HG03066 (cell line): ENCODE results near the gene SPSB1.

Experiments
- ATAC-seq: cut with Tn5 transposase; IDR thresholded peaks from one replicate; pipeline ENCODE4 v1.9.1; 2021; ENCODE audit warnings: low read depth; ENCODE audit not compliant: unreplicated experiment

The SPSB1 gene

GRCh38 chr1:9340172-9340854, 47.6 kb downstream of the SPSB1 start:
- no peak for ATAC-seq

GRCh38 chr1:9340864-9341263, 48.2 kb downstream of the SPSB1 start:
- no peak for ATAC-seq

GRCh38 chr1:9341301-9341845, 48.7 kb downstream of the SPSB1 start:
- no peak for ATAC-seq

- no peak for ATAC-seq
These were observed 50.6 kb downstream of the SPSB1 start for GRCh38 chr1:9343269-9343668.

DNA sequence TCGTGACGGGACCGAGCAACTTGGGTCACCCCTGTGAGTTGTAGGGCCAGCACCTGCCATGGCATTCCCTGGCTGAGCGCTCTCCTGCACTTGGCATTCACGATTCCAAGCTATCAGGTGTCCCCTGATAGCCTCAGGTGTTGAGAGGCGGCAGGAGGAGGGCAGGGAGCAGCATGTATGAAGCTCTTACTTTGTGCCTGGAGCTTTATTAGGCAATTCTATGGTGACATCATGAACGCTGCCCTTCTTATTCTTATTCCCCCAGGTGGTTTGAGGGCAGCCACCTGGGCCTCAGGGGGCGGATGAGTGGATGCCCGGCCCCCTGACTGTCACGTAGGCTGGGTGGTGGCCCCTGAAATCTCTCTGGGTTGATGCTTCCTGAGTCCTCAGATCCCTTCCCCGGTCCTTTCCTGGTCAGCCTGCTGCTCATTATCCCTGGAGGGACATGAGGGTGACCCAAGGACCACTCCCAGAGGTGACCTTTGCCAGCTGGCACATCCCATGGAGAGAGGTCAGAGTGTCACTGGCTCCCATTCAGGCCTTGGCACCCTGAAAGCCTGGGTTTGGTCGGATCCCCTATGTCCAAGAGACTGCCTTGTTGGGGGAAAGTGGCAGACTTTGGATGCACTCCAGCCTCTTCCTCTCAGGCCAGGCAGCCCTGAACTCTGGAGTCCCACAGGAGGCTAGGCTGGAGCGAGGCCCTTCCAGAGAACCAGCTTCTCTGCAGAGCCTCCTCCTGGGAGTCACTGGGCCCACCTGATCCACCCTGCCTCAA, 51.9 kb downstream of the SPSB1 start:
- ATAC-seq = no peak

- no peak for ATAC-seq
These were observed 52.8 kb downstream of the SPSB1 start for GRCh38 chr1:9345471-9345870.

DNA sequence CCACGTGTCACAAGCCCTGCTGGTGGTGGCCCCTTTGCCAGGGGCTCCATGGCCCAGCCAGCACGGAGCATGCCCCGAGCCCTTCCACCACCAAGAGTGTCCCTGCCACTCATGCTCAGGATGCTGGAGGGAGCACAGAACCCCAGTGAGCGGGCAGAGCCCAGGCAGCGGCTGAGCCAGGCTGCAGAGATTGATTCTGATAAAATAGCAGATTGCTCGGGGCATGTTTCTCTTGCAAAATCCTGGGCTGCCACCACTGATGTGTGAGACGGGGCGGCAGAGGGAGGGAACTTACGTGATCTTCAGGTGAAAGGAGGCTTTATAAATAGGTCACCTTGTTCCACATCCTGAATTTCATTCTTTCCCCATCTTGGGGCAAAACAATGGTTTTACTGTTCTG, 53.2 kb downstream of the SPSB1 start:
- ATAC-seq = no peak

DNA sequence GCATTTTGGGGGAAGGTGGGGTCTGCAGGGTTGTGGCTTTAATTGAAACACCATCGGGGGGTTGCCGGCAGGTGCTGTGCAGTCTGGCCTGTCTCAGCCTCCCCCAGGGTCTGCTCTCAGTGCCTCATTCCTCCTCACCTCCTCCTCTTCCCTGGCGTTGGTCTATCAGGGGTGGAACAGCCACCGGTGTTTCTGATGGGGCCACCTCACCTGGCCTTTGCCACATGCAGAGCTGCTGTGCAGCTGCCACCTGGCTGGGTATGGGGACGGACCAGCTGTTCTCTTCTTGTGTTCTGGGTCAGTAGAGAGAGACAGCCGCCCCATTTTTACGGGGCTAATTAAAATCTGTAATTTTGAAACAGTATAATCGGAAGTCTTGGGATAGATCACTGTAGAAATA, 53.9 kb downstream of the SPSB1 start:
- ATAC-seq = no peak

GRCh38 chr1:9347095-9347850, 54.6 kb downstream of the SPSB1 start:
- no peak for ATAC-seq

GRCh38 chr1:9349331-9349851, 56.7 kb downstream of the SPSB1 start:
- no peak for ATAC-seq

DNA sequence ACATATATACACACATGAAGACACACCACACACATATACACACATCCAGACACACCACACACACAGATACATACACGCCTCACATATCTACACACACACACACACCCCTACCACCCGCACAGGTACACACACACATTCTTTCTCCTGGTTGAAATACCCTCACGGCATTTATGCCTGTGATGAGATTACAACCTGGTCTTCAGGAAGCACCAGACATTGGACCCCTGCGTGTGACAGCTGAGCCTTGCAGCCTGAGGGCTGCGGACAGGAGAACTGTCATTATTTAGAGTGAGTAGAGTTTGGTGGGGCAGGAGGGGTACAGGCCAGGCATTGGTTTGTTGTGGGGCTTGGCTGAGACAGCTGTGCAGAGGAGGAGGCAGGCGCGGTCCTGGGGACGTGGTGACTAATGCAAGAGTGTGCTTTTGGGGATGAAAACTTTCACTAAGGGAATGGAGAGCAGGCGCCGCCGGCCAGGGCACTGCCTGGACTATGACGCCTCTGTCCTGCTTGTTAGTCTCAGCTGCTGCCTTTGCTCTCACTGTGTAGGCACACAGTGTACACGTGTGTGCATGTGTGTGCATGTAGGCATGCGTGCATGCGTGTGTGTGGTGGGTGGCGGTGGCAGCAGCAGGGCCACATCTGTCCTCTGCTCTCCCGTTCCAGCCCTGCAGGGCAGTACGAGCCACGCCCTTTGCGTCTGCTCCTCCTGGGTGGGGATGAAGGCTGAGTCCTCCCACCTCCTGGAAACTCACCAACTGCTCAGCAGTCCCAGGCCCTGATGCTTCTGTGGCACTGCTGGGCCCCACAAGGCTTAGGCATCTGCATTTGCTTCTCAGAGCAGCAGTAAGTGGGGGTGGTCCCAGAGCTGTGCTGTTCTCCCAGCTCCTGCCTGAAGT, 57.6 kb downstream of the SPSB1 start:
- no peak for ATAC-seq

- ATAC-seq = no peak
These were observed 58.3 kb downstream of the SPSB1 start for GRCh38 chr1:9350960-9351359.

GRCh38 chr1:9351654-9352271, 59.1 kb downstream of the SPSB1 start:
- no peak for ATAC-seq

- no peak for ATAC-seq
These were observed 59.9 kb downstream of the SPSB1 start for GRCh38 chr1:9352377-9353134.

DNA sequence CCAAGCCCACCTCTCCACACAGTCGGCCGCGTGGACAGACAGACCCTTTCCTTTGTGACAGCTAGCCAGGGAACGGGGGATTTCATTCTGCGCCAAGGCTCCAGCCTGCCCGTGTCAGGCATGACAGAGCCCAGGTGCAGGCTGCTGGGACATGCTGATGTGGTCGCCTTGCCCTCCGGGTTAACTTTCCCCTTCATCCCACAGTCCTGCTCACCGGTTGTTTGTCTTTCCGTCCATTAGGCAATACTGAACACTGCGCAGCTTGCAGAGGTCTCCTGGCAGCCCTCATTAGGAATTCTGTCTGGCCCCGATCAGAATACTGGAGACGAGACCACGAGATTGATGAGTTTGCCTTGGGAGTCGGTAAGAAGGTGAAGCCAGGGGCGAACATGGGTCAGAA, 62.8 kb downstream of the SPSB1 start:
- no peak for ATAC-seq

GRCh38 chr1:9356021-9356420, 63.3 kb downstream of the SPSB1 start:
- ATAC-seq = no peak

DNA sequence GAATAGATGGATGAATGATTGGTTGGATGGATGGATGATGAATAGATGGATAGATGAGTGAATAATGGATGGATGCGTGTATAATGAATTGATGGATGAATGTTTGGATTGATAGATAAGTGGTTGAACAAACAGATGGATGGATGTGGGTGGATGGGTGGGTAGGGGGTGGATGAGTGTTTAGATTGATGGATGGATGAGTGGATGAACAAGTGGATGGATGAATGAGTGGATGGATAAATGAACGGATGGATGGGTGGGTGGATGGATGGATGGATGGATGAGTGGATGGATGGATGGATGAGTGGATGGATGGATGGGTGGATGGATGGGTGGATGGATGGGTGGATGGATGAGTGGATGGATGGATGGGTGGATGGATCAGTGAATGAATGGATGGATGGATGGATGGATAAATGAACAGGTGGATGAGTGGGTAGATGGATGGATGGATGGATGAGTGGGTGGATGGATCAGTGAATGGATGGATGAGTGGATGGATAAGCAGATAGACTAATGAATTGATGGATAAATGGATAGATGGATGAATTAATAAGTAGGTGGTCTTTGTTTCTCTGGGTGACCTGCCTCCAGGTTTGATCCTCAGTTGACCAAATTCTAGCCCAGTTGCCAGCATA, 64.3 kb downstream of the SPSB1 start:
- no peak for ATAC-seq

GRCh38 chr1:9357958-9358357, 65.3 kb downstream of the SPSB1 start:
- no peak for ATAC-seq
